ENCODE results near the gene KIAA1614.

Gene KIAA1614

GRCh38 chr1:180937012-180937372, 24.3 kb downstream of the KIAA1614 start:
- TF ChIP-seq ISL1 (CRISPR knock-in tag; IDR thresholded peaks at IDR 0.05): no peak
- TF ChIP-seq OSR1 (CRISPR knock-in tag; IDR thresholded peaks at IDR 0.05): no peak
- TF ChIP-seq ZNF565 (CRISPR knock-in tag; conservative IDR thresholded peaks at IDR 0.05; ENCODE audit: low read depth): no peak
- no peak for TF ChIP-seq ARNTL (CRISPR knock-in tag; IDR thresholded peaks at IDR 0.05; ENCODE audit: borderline replicate concordance, low read depth)
- no peak for ATAC-seq

GRCh38 chr1:180937624-180938225, 25.0 kb downstream of the KIAA1614 start:
- ATAC-seq: no peak
- TF ChIP-seq OSR1 (CRISPR knock-in tag; IDR thresholded peaks at IDR 0.05) (no peak), GLIS3 (CRISPR knock-in tag; IDR thresholded peaks at IDR 0.05) (no peak), ZNF8 (CRISPR knock-in tag; IDR thresholded peaks at IDR 0.05) (no peak), TOX (CRISPR knock-in tag; IDR thresholded peaks at IDR 0.05; ENCODE audit: borderline replicate concordance) (no peak), PATZ1 (CRISPR knock-in tag; IDR thresholded peaks at IDR 0.05; ENCODE audit: borderline replicate concordance) (no peak), CSRNP3 (CRISPR knock-in tag; IDR thresholded peaks at IDR 0.05) (no peak), BACH2 (CRISPR knock-in tag; IDR thresholded peaks at IDR 0.05; ENCODE audit: borderline replicate concordance) (no peak), ZFP30 (CRISPR knock-in tag; IDR thresholded peaks at IDR 0.05) (no peak), ZC3H10 (CRISPR knock-in tag; IDR thresholded peaks at IDR 0.05) (no peak), POU6F1 (CRISPR knock-in tag; IDR thresholded peaks at IDR 0.05; ENCODE audit: borderline replicate concordance, low read depth) (no peak), ZNF70 (CRISPR knock-in tag; IDR thresholded peaks at IDR 0.05) (no peak), TCF4 (CRISPR knock-in tag; IDR thresholded peaks at IDR 0.05; ENCODE audit: borderline replicate concordance) (no peak), ISL1 (CRISPR knock-in tag; IDR thresholded peaks at IDR 0.05) (no peak), RARB (CRISPR knock-in tag; IDR thresholded peaks at IDR 0.05) (no peak), ESRRG (CRISPR knock-in tag; IDR thresholded peaks at IDR 0.05) (no peak), ZFP3 (CRISPR knock-in tag; IDR thresholded peaks at IDR 0.05) (no peak)

- ATAC-seq: no peak
Measured at GRCh38 chr1:180939073-180939710, 26.5 kb downstream of the KIAA1614 start.

More at GRCh38 chr1:180939073-180939710, 26.5 kb downstream of the KIAA1614 start:
- TF ChIP-seq ZC3H10 (CRISPR knock-in tag; IDR thresholded peaks at IDR 0.05) (no peak), ZNF565 (CRISPR knock-in tag; conservative IDR thresholded peaks at IDR 0.05; ENCODE audit: low read depth) (no peak), POU6F1 (CRISPR knock-in tag; IDR thresholded peaks at IDR 0.05; ENCODE audit: borderline replicate concordance, low read depth) (no peak), TCF4 (CRISPR knock-in tag; IDR thresholded peaks at IDR 0.05; ENCODE audit: borderline replicate concordance) (no peak), RARB (CRISPR knock-in tag; IDR thresholded peaks at IDR 0.05) (no peak), ZNF8 (CRISPR knock-in tag; IDR thresholded peaks at IDR 0.05) (no peak), PATZ1 (CRISPR knock-in tag; IDR thresholded peaks at IDR 0.05; ENCODE audit: borderline replicate concordance) (no peak), PPARA (CRISPR knock-in tag; IDR thresholded peaks at IDR 0.05; ENCODE audit: borderline replicate concordance) (no peak), ISL1 (CRISPR knock-in tag; IDR thresholded peaks at IDR 0.05) (no peak), ESRRG (CRISPR knock-in tag; IDR thresholded peaks at IDR 0.05) (no peak), OSR1 (CRISPR knock-in tag; IDR thresholded peaks at IDR 0.05) (no peak), TOX (CRISPR knock-in tag; IDR thresholded peaks at IDR 0.05; ENCODE audit: borderline replicate concordance) (no peak), SNAI2 (CRISPR knock-in tag; IDR thresholded peaks at IDR 0.05) (no peak), ZNF70 (CRISPR knock-in tag; IDR thresholded peaks at IDR 0.05) (no peak), ARNTL (CRISPR knock-in tag; IDR thresholded peaks at IDR 0.05; ENCODE audit: borderline replicate concordance, low read depth) (no peak), ZFP30 (CRISPR knock-in tag; IDR thresholded peaks at IDR 0.05) (no peak), CREB5 (CRISPR knock-in tag; IDR thresholded peaks at IDR 0.05; ENCODE audit: low read depth) (no peak), CSDC2 (CRISPR knock-in tag; IDR thresholded peaks at IDR 0.05) (no peak)

All from SK-N-SH treated with all-trans-retinoic acid at 6 μM for 48 hours (cell line).